Activated CD4-positive, alpha-beta T cell treated with anti-CD3 and anti-CD28 coated beads for 4 hours (primary cell): ENCODE results near the gene GREB1L.
"Not testable (repeated sequence)": the region's sequence is repeated elsewhere in the genome, so short reads cannot be mapped to it uniquely, and the experiment has no call there.

ENCODE experiments used
- DNase-seq, 2 donors: peaks; one replicate each; pipeline ENCODE4 v3.0.0-alpha.2; 2020

Gene GREB1L

DNA sequence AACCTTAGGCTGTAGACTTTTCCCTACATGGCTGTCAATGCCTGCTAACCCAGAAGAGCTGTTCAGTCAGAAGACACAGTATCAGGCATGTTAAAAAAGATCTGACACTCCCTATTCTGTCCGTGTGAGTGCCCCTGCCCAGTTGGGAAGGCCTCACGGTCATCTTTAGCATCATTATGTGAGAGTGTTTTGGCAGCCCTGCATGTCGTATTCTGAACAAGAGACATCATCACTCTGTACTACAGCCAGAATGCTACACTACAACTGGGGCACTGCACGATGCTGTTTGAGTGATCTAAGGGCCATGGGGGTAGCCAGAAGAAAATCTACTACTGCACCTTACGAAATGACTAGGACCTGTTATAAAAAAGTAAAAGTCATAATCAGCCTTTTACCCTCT lies 67.2 kb downstream of the GREB1L start:
- DNase-seq: no peak

DNA sequence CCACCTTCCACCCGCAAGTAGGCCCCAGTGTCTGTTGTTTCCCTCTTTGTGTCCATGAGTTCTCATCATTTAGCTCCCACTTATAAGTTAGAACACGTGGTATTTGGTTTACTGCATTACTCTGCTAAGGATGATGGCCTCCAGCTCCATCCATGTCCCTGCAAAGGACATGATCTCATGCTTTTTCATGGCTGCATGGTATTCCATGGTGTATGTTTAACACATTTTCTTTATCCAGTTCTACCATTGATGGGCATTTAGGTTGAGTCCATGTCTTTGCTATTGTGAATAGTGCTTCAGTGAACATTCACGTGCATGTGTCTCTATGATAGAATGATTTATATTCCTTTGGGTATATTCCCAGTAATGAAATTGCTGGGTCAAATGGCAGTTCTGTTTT lies 69.9 kb downstream of the GREB1L start:
- not testable (repeated sequence) for DNase-seq

DNA sequence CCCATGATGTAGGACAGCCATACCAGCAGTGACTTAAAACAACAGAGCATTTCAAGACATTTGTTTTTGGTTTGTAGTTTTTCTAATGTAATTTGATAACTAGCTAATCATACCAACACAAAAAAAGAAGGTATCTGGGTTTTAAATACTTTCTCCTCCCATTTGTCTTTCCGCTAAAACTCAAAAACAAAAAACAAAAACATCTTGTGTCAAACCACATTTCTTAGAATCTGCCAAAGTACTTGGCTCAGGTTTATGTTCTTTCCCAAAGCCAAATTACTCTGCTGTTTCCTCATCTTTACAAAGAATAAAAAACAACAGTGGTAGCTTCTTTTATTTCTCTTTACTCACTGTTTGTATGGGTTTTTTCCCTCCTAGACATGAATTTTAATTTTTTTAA lies 71.5 kb downstream of the GREB1L start:
- DNase-seq: no peak

DNA sequence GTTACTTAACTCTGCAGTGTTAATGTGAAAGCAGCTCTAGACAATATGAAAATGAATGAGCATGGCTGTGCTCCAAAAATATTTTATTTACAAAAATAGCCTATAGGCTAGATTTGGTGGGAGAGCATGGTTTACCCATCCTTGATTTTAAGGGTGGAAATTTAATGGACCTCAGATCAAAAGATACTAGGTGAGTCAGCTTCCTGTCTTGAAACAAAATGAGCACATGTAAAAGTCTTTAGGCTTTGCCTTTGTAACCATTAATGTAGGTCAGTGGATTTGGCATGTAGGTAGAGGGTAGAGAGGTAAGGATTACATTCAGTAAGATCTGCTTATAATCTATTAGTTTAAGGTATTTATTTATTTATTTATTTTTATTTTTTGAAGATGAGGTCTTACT lies 72.7 kb downstream of the GREB1L start:
- DNase-seq: no peak

DNA sequence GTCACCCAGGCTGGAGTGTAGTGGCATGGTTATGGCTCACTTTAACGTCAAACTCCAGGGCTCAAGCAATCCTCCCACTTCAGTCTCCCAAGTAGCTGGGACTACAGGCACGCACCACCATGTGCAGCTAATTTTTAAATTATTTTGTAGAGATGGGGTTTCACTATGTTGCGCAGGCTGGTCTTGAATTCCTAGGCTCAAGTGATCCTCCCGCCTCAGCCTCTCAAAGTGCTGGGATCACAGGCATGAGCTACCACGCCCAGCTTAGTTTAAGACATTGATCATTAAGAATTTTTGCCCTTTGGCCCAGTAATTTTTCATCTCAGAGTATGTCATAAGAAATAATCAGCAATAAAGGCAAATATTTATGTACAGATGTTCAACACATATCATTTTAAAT lies 73.1 kb downstream of the GREB1L start:
- not testable (repeated sequence) for DNase-seq

DNA sequence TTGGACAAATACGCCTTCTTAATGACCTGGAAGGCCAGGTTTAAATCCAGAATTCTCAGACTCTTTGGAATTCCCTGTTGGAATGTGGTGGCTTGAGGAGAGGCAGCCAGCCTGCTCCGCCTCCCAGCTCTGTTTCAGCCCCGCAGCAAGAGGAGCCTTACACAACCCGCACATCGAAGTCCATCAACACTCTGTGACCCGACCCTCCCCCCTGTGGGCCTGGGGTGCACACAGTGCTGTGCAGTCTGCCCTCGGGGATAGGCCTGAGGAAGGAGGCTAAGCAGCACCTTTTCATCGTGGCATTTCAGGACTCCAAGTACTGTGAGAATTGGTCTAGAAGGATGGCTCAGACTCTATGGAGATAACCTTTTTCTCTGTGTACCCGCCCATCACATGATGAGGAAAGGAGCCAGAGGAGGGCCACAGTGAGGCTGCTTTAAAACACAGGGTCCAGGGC lies 73.7 kb downstream of the GREB1L start:
- DNase-seq: no peak

DNA sequence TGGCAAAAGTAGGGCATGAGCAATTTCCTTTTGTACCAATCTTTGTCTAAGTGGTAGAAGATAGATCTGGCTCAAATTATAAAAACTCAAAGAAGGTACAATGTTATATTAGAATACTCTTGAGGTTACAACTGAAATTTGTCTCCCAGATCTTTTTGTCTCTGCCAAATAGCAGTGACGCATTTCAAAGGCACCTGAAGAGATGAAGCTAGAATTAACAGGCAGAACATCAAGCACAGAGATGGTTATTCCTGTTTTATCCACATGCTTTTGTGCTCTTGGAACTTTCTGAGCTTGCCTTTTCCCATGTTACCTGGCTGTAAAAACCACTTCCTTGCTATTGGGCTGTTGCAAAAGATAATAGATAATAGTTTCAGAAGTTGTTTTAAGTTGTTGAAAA lies 74.3 kb downstream of the GREB1L start:
- DNase-seq: no peak

DNA sequence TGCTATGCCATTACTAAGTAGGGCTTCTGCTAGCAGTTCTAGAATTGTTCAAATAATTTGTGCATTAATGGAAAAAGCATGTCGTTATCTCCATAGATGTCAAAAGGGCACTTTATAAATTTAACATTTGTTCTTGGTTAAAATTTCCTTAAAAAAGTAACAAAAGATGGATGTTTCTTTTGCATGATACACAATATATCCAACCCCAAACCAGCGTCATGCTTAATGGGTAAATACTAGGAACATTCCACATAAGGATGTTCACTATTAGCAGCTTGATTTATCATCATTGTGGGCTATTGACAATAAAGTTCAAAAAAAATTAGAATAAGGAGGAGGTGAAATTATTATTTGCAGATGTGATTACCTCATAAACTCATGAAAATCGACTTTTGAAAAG lies 79.7 kb downstream of the GREB1L start:
- no peak for DNase-seq

DNA sequence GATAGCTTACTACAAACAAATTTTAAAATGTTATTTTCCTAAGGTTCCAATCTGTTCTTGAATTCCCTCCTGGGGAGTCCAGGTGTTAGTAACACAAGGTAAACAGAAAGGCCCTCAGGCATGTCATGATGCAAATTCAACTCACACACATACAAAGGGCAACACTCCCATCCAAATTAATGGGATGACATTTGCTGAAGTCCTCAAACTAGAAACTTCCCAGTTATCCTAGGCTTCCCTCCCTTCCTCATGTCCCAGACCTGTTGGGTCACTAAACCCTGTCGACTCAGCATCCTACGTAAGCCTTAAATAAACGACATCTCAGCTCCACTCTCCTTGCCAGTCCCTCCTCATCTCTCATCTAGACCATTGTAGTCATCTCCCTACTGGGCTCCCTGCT lies 85.1 kb downstream of the GREB1L start:
- DNase-seq: no peak

DNA sequence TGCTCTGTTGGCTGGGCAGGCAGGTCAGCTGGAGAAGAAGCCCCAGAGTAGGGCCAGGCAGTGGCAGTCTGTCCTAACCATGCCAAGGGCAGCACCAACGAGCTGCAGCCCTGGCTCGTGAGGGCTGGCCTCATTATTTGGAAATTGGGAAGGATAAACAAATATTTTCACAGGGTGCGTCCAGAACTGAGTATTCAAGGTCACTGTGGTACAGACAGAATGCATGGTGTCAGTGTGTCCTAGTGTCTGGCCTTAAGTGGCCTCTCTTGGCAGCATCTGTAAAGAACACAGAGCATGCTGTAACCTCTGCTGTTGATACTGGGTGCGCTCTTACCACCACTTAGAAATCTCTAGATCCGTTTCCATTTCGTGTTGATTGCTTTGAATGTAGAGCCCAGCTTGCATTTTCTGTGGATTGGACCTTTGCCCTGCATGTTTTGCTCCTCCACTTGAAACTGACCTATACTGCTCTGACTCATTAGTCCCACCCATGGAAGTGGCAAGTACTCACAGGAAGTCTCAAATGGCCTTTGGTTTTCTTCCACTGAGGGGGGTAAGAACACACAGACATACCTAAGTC lies 88.2 kb downstream of the GREB1L start:
- no peak for DNase-seq

DNA sequence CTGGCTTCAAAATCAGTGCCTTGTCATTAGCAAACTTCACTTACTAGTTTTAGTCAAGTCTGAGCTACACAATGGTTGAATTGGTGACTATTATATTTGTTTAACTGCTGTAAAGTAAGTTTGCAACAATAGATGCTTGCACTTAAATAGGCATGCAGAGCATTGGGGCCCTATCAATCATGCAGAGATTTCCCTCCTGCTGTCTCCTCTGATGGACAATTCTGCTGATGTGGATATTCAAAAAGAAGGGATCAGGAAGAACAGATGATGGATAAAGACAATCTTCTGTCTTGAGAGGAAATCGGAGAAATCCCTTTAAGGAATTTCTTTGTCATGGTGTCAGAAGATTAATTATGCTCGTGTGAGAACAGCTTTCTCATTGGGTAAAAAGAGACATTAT lies 89.0 kb downstream of the GREB1L start:
- no peak for DNase-seq

DNA sequence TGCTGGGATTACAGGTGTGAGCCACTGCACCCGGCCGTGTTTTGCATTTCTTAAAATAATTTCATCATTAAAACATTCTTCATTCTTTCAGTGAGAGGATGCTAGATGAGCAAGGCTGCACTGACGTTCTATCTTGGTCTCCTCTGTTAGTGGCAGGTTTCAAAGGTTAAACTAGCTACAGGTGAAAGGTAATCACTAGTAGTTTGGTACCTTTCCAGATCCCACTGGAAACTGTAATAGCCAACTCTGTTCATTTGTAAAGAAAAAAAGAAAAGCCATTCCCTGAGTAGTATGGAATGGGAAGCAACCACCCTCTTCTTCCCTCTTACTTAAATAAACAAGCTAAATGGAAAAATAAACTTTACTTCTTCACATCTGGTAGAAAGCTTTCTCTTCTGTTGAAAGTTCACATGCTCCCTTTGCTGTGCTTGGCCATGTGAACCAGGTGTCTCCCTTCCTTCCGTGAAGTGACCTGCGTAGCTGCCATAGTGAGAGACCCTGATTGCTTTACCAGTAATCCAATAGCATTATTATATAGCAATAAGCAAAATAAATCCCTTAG lies 94.0 kb downstream of the GREB1L start:
- DNase-seq: no peak

DNA sequence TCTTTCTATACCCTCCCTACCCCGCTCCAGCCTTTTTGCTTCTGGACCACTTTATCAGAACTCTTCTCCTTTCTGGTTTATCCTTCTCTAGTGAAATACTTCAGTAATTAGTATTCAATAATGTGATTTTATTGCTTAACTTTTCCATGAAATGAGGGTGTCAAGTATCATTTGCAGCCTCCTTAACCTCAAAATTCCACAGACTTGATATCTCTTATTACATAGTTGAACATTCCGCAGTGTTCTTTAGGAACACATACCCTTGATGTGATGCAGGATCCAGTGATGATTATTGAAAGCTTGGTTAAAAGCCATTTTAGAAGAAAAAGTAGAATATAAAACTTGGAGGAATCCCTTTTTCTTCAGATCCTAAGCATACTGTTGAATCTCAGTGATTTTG lies 94.8 kb downstream of the GREB1L start:
- DNase-seq: no peak

DNA sequence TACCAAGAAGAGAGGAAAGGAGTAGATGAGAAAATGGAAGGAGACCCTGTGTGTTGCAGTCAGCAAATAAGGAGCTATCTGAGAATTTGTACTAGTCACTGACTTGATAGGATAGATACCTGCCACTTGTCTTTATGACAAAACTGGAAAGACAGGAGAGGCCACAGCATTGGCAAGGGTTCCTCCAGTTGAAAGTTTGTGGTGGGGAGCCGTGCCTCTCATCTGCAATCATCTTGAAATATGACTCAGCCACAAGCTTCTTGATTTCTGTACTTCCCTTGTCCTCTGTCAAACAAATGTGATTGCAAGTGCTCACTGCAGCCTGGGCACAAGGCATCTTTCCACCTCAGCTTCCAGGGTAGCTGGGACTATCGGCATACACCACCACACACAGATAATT lies 99.1 kb downstream of the GREB1L start:
- DNase-seq: no peak

DNA sequence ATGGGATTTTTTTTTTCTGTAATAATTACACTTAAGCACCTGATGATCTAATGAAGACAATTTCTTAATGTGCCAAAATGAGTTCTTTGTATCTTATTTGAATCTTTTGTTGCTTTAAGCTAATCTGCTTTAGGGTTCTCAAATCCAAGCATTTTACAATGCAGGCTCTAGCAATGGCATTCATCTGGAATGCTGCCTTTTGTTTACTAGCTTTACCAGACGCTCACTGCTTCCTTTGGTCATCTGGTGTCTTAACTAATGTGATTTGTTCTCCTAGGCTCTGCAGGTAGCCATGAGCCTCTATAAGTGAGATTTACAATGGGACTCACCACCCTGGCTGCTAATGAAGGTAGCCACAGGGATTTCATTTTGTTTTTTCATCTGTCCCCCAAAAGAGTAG lies 100.3 kb downstream of the GREB1L start:
- DNase-seq: no peak

DNA sequence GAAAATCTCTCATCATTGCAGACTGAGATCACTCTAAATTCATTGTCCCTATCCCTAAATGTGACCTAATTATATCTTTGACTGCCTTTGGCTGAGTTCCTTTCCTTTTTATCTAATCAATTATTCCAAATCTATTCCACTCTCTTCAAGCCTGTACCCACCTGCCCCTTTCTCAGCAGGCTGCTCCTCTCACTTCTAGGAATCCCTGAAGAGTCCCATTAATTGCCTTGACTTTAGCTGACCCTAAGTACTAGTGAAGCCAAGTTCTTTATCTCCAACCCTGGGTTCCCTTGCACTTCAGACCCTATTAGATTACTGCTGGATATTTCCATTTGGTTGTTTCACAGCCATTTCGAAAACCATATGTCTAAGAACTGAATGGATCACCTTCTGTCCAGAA lies 102.8 kb downstream of the GREB1L start:
- DNase-seq: no peak

DNA sequence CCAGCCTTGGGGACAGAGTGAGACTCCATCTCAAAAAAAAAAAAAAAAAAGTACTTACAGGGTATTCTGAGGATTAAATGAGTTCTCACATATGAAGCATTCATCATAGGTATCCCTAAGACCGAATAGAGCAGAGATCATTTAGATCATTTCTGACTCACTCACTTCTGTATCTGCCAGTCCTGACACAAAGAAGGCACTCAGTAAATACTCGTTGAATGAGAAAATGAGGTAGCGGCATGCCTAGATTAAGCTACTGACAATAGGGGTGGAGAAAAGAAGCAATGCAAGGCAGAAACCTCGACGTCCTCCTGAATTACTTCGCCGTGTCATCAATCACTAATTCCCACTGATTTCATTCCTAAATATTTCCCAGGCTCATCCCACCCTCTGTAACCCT lies 103.8 kb downstream of the GREB1L start:
- no peak for DNase-seq

DNA sequence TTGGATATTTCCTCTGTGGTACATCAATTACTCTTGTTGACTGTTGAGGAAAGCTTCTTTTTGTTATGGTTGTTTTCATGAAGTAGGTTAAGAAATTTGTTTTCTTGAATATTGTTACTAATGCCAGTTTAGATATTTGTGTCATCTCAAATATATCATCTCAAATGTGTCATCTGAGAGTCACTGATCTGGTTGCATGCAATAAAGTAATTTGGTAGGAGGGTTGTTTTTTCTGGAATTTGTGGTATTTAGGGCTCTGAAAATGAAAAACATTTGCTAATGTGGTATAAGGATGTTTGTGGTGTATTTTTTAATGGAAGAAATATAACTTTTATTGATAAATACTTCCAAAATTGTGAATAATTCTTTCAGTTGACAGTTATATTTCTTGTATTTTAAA lies 117.7 kb downstream of the GREB1L start:
- no peak for DNase-seq

DNA sequence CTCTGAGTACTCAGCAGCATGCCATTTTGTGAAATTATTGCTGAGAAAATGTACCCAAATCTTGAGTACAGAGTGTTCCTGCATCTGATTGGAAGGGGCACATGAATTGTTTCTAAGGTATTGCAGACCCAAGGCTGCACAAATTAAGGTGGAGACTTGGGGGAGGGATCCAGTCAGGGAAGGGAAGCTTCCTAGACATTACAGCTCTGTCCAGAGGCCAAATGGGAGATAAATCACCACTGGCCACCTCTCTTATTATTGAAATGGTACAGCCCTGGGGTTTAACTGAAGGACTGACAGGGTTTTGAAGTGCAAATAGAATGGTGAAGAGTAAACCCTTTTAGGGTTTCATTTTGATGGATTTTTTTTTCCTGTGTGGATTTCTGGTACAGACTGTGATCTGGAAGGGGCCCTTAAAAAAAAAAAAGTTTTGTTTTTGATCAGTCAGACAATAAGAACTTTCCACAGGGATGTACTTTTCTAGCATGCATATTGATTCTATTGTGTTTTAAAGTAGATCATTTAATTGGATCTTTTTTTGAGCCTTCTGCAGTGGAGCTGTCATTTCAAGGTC lies 119.4 kb downstream of the GREB1L start:
- no peak for DNase-seq

DNA sequence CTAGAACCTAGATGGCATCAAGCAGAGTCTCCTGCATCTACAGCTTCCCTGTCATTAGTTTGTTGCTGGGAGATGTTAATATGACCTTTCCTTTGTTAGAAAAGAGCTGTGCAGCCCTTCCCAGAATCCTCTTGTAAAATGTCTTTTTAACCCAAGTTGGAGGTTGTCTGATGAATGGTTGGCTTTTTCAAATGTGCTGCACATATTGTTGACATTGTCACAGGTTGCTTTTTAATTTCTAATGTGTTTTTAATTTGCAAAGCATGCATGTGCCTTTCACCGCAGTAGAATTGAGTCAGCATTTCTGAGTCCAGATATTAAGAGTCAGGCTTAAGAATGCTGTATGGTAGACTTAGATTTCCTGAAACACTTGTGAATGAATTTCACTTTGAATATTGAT lies 120.8 kb downstream of the GREB1L start:
- no peak for DNase-seq

DNA sequence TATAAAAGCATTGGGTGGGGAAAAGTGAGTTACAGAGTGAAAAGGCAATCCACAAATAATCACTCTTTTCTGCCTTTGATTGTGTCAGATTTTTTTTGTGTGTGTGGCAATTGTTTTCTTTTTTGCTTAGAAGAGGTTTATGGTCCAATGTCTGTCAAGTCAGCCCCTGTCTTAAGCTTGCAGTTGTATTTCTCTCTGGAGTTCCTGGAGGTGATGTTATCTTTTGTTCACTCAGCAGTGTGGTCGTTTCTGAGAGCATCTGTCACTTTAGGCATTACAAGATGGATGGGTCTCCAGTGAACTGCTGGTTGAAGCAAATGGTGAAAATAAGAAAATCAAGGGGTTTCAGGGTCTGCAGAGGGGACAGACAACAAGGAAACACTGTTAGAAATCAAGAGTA lies 121.3 kb downstream of the GREB1L start:
- no peak for DNase-seq

DNA sequence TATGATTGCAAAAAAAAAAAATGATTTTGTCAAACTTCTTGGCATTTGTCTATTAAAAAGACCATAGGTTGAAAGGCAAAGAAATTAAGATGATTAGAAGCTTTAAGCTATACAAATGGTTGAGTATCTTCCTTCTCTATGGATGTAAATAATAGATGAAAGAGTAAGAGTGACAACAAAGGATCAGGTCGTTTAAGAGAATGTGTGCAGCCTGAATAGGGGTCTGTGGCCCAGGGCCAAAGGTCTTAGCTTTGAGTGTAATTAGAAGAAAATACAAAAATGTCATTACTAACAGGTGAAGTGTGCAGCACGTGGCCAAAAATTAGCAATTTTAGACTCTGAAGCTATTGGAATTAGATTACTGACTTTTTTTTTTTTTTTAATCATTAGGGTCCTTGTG lies 122.4 kb downstream of the GREB1L start:
- DNase-seq: no peak

DNA sequence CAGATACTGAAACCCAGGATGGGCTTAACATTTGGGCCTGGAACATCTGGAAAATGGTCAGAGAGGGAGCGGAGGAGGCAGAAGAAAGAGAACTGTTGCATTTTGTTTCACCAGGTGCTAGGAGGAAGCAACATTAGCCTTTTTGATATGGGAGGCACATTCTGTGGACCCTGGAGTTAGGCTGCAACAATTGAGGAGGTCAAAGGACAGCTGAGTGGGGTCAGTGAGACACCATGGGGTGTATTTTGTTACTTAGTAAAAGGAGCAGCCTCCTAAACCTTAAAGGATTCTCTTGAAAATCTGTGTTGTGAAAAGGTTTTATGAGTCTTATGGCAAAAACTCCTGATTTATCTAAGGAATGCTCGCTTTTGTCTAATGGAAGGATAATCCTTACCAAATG lies 124.9 kb downstream of the GREB1L start:
- DNase-seq: no peak

DNA sequence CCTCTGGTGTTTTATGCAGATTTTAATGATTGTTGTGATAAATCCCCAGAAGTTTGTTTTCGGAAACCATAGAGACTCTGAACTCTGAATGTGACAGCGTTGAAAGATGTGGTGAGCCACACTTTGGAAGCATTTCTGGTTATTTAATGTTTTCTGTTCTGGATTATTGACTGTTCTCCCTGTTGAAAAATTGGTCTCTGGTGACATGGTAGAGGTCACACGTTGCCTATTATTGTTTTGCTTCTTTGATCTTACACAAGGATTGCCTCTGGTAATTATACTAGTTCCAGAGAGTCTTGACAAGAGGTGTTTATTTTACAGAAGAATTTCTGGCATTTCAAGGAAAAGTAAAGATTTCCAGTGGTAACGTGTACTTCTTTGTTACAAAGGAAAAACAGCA lies 127.1 kb downstream of the GREB1L start:
- no peak for DNase-seq

DNA sequence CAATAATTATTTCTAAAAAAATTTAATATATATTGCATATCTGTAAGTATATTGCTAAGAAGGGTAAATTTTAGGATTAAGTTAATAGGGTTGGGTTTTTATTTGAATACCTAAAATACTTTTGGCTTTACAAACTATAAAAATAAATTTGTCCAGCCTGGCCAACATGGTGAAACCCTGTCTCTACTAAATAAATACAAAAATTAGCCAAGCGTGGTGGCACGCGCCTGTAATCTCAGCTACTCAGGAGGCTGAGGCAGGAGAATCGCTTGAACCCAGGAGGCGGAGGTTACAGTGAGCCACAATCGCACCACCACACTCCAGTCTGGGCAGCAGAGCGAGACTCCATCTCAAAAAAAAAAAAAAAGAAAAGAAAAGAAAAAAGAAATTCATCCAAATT lies 127.6 kb downstream of the GREB1L start:
- DNase-seq: not testable (repeated sequence)
